ENCODE data around the gene CYS1. TPM values are rescaled to one million over a fixed set of nuclear protein-coding genes. Genes with fewer than 3 reads are reported as not detected.
A peak's percentile ranks its signal among the peaks of the same experiment; 100 is the strongest.

Gene CYS1
- total and polyA plus RNA-seq, 2 of the 8 experiments (the other 6 are each of a cell fraction or from before 2014, with no cell fraction given): 0.09 to 0.13 TPM

GRCh38 chr2:10045561-10046355 is 34.5 kb downstream of the CYS1 start:
- peak overlapping the region; percentile 16; the same call in 1 of the 2 replicates for H2BK15ac ChIP-seq (ENCODE audit: low read length)
- no peak overlapping the region for H3K23ac ChIP-seq (ENCODE audit: insufficient read length)
- FAIRE-seq (no peak), DNase-seq (ENCODE audit: low read depth in 1 of 2, low spot score in 2 of 2) (no peak)
- H3K56ac ChIP-seq (replicated peaks; ENCODE audit: insufficient read length, low read depth, low read length): no peak overlapping the region
- no peak overlapping the region for H3K9ac ChIP-seq (replicated peaks in 1 of 4; ENCODE audit: extremely low read depth in 1 of 4, low read depth in 3 of 4, low read length in 3 of 4)
- H2BK5ac ChIP-seq (ENCODE audit: low read depth, low read length): no peak overlapping the region
- H3K4me2 ChIP-seq (ENCODE audit: insufficient read depth in 1 of 2, low read depth in 2 of 2, low read length in 2 of 2): no peak overlapping the region
- H2BK20ac ChIP-seq (ENCODE audit: low read length): no peak overlapping the region
- no peak overlapping the region for H2AFZ ChIP-seq (ENCODE audit: low read length)
- no peak overlapping the region for H2AK5ac ChIP-seq (ENCODE audit: low read depth, low read length)
- peaks cover 0 to 24% (median 17%) of the 10 kb centered on the region in 4 experiments; a peak in 6 of 7 replicates for H3K27me3 ChIP-seq (replicated peaks in 1 of 4; ENCODE audit: control insufficient read depth in 3 of 4, extremely low read depth in 1 of 4, insufficient read depth in 3 of 4, low read length in 3 of 4)
- ChIA-PET POLR2A (ENCODE audit: partially characterized antibody) (interaction anchor here (1.2 to 4.2 kb wide), 2 partner anchors 9 to 12 kb away, joined by 4 to 32 read pairs; no protein-coding TSS in a partner anchor), CTCF (ENCODE audit: partially characterized antibody) (interaction anchor here (0.6 to 7.3 kb wide), 14 partner anchors 10 to 386 kb away, joined by 3 to 59 read pairs (median 17); no protein-coding TSS in a partner anchor)
- no peak overlapping the region for H3K18ac ChIP-seq (ENCODE audit: extremely low read depth, low read length)
- peaks cover 0 to 8% of the 10 kb centered on the region in 2 experiments; a peak in 1 of 4 replicates for H3K9me3 ChIP-seq (ENCODE audit: insufficient read depth in 2 of 2, low read depth in 1 of 2, low read length in 1 of 2)
- no peak overlapping the region for H2BK12ac ChIP-seq (ENCODE audit: low read depth, low read length)
- peaks cover 0 to 5% of the 10 kb centered on the region in 2 experiments for H4K20me1 ChIP-seq (replicated peaks in 1 of 2; ENCODE audit: control insufficient read depth in 1 of 2, insufficient read depth in 2 of 2, low read length in 2 of 2)
- no peak overlapping the region for H2BK120ac ChIP-seq (replicated peaks; ENCODE audit: low read depth, low read length)
- H3K23me2 ChIP-seq (ENCODE audit: low read depth, low read length): peaks cover 8% of the 10 kb centered on the region; the same call in 1 of the 2 replicates
- H3K79me2 ChIP-seq (ENCODE audit: control insufficient read depth in 1 of 2, insufficient read depth in 2 of 2, low read length in 2 of 2): no peaks in the 10 kb centered on the region
- no peak overlapping the region for H3K4me3 ChIP-seq (ENCODE audit: extremely low read depth in 1 of 4, insufficient read depth in 2 of 4, low read depth in 3 of 4, low read length in 4 of 4)
- H3K79me1 ChIP-seq (ENCODE audit: low read depth, low read length): no peaks in the 10 kb centered on the region; the same call in 1 of the 2 replicates
- 96% methylated on average over 18 of the region's 20 CpGs; no CpG with 5 or more reads in 1 of the 2 experiments for WGBS, 2 experiments (ENCODE audit: extremely low coverage in 1 of 2, insufficient coverage in 1 of 2, insufficient read length in 1 of 2, insufficient replicate concordance in 2 of 2, low coverage in 1 of 2, low lambda C conversion rate in 2 of 2, missing lambda C conversion rate in 1 of 2)
- peaks cover 0 to 14% (median 2%) of the 10 kb centered on the region in 4 experiments; a peak in 2 of 8 replicates for H3K36me3 ChIP-seq (ENCODE audit: control insufficient read depth in 2 of 4, insufficient read depth in 4 of 4, low read length in 3 of 4)
- no peak overlapping the region for H3K27ac ChIP-seq (ENCODE audit: low read depth, low read length)
- H4K8ac ChIP-seq (ENCODE audit: extremely low read depth, insufficient read depth, low read length): no peak overlapping the region
- no peak overlapping the region for H3K14ac ChIP-seq (ENCODE audit: insufficient read length)
- peaks cover 0 to 5% (median 2%) of the 10 kb centered on the region in 4 experiments; a peak in 3 of 7 replicates for H3K4me1 ChIP-seq (replicated peaks in 1 of 4; ENCODE audit: control insufficient read depth in 3 of 4, insufficient read depth in 4 of 4, low read length in 3 of 4)
- H4K91ac ChIP-seq (replicated peaks; ENCODE audit: insufficient read length, low read length): no peak overlapping the region
- no peak overlapping the region for H4K5ac ChIP-seq (ENCODE audit: insufficient read length, low read depth, low read length)
- no peak overlapping the region for H3K4ac ChIP-seq (replicated peaks; ENCODE audit: insufficient read length, low read depth, low read length)
- TF ChIP-seq ZNF274 (IDR thresholded peaks at IDR 0.05; ENCODE audit: borderline replicate concordance, extremely low read depth, low read length): no peak
- no peak for TF ChIP-seq EGR1 (IDR thresholded peaks at IDR 0.05; ENCODE audit: borderline replicate concordance, low read depth, low read length)
- no peak for TF ChIP-seq BCL11A (IDR thresholded peaks at IDR 0.05; ENCODE audit: low read depth in 2 of 2, low read length in 2 of 2)
- no peak for TF ChIP-seq MAFK (IDR thresholded peaks at IDR 0.05; ENCODE audit: low read depth, low read length)
- no peak for TF ChIP-seq FOSL1 (IDR thresholded peaks at IDR 0.05; ENCODE audit: insufficient read depth, low read depth, low read length)
- TF ChIP-seq JUN (IDR thresholded peaks at IDR 0.05; ENCODE audit: low read depth, low read length): no peak
- TF ChIP-seq TAF1 (IDR thresholded peaks at IDR 0.05; ENCODE audit: low read depth, low read length): no peak
- TF ChIP-seq GTF2F1 (IDR thresholded peaks at IDR 0.05; ENCODE audit: borderline replicate concordance, low read depth, low read length): no peak
- no peak for TF ChIP-seq SRF (IDR thresholded peaks at IDR 0.05; ENCODE audit: low read depth, low read length)
- TF ChIP-seq EZH2 (IDR thresholded peaks at IDR 0.05; ENCODE audit: low read depth, low read length, severe bottlenecking): no peak
- TF ChIP-seq ATF3 (IDR thresholded peaks at IDR 0.05; ENCODE audit: insufficient read depth, low read depth, low read length): no peak

All from H1 (cell line).